Measurements from ENCODE around the gene GPR62. TPM values are rescaled to one million over a fixed set of nuclear protein-coding genes. Genes with fewer than 3 reads are reported as not detected.

The GPR62 gene
- polyA plus RNA-seq, 1 of the 3 experiments (the other 2 are of a cell fraction): 0.02 TPM

GRCh38 chr3:51927061-51927977 is 27.9 kb upstream of the GPR62 start:
- Histone ChIP-seq H3K9me2 (no peaks in the 10 kb centered on the region), H3K27me3 (ENCODE audit: insufficient read depth) (no peaks in the 10 kb centered on the region), H3K27ac (ENCODE audit: low read depth in 2 of 2, low read length in 1 of 2) (no peak overlapping the region), H3K36me3 (replicated peaks in 1 of 2; ENCODE audit: control insufficient read depth in 1 of 2, insufficient read depth in 2 of 2, low read length in 1 of 2) (no peaks in the 10 kb centered on the region), H3F3A (replicated peaks; ENCODE audit: insufficient read depth) (no peaks in the 10 kb centered on the region), H3K4me3 (ENCODE audit: low read depth in 2 of 2, low read length in 1 of 2) (no peak overlapping the region), H3K4me2 (no peak overlapping the region), H3K79me2 (ENCODE audit: insufficient read depth) (no peaks in the 10 kb centered on the region), H2AFZ (ENCODE audit: low read depth) (no peak overlapping the region), H4K20me1 (ENCODE audit: insufficient read depth) (no peaks in the 10 kb centered on the region), H3K4me1 (ENCODE audit: control insufficient read depth in 1 of 2, insufficient read depth in 2 of 2, low read depth in 1 of 2, low read length in 1 of 2) (no peaks in the 10 kb centered on the region), H3K9me3 (no peaks in the 10 kb centered on the region), H3K9ac (no peak overlapping the region)
- WGBS (ENCODE audit: low lambda C conversion rate): 78% methylated on average over 5 of the region's 5 CpGs
- DNase-seq: no peak
- CTCF ChIA-PET: interaction anchor here (0.6 kb wide), 1 partner anchor 55 kb away, joined by 3 read pairs; no protein-coding TSS in a partner anchor
- TF ChIP-seq CHD2 (IDR thresholded peaks at IDR 0.05; ENCODE audit: low read length, partially characterized antibody): no peak
- no peak for TF ChIP-seq TAF1 (IDR thresholded peaks at IDR 0.05; ENCODE audit: borderline replicate concordance, low read depth, low read length)
- TF ChIP-seq RXRA (IDR thresholded peaks at IDR 0.05; ENCODE audit: borderline replicate concordance, low read depth): no peak
- TF ChIP-seq RAD21 (IDR thresholded peaks at IDR 0.05; ENCODE audit: low read length): no peak
- no peak for TF ChIP-seq JUND (IDR thresholded peaks at IDR 0.05)
- POLR2A ChIA-PET: no interaction called here

GRCh38 chr3:51928438-51928837 is 26.7 kb upstream of the GPR62 start:
- Histone ChIP-seq H2AFZ (ENCODE audit: low read depth) (no peak overlapping the region), H3K4me2 (no peak overlapping the region), H4K20me1 (ENCODE audit: insufficient read depth) (no peaks in the 10 kb centered on the region), H3K36me3 (replicated peaks in 1 of 2; ENCODE audit: control insufficient read depth in 1 of 2, insufficient read depth in 2 of 2, low read length in 1 of 2) (peaks cover 0 to 7% of the 10 kb centered on the region in 2 experiments), H3K4me3 (ENCODE audit: low read depth in 2 of 2, low read length in 1 of 2) (no peak overlapping the region), H3K9me2 (no peaks in the 10 kb centered on the region), H3K9ac (no peak overlapping the region), H3K9me3 (no peaks in the 10 kb centered on the region), H3K79me2 (ENCODE audit: insufficient read depth) (no peaks in the 10 kb centered on the region), H3K27me3 (ENCODE audit: insufficient read depth) (no peaks in the 10 kb centered on the region), H3K4me1 (ENCODE audit: control insufficient read depth in 1 of 2, insufficient read depth in 2 of 2, low read depth in 1 of 2, low read length in 1 of 2) (no peaks in the 10 kb centered on the region), H3F3A (replicated peaks; ENCODE audit: insufficient read depth) (no peaks in the 10 kb centered on the region), H3K27ac (ENCODE audit: low read depth in 2 of 2, low read length in 1 of 2) (no peak overlapping the region)
- 88% methylated on average over 7 of the region's 7 CpGs for WGBS (ENCODE audit: low lambda C conversion rate)
- DNase-seq: no peak
- ChIA-PET POLR2A (no interaction called here), CTCF (interaction anchor here (1.4 kb wide), 1 partner anchor 14 kb away, joined by 3 read pairs; no protein-coding TSS in a partner anchor)
- TF ChIP-seq CHD2 (IDR thresholded peaks at IDR 0.05; ENCODE audit: low read length, partially characterized antibody) (no peak), PBX3 (IDR thresholded peaks at IDR 0.05) (no peak), TCF12 (IDR thresholded peaks at IDR 0.05) (no peak), RCOR1 (IDR thresholded peaks at IDR 0.05; ENCODE audit: low read length) (no peak), SMC3 (IDR thresholded peaks at IDR 0.05; ENCODE audit: low read depth, low read length) (no peak), MAX (IDR thresholded peaks at IDR 0.05; ENCODE audit: low read depth) (no peak), SIN3A (IDR thresholded peaks at IDR 0.05; ENCODE audit: borderline replicate concordance, low read depth, low read length) (no peak), FOXJ3 (CRISPR knock-in tag; IDR thresholded peaks at IDR 0.05) (no peak), RAD21 (IDR thresholded peaks at IDR 0.05; ENCODE audit: low read length) (no peak), ZBTB33 (IDR thresholded peaks at IDR 0.05; ENCODE audit: borderline replicate concordance, low read depth) (no peak), USF2 (IDR thresholded peaks at IDR 0.05; ENCODE audit: borderline replicate concordance, low read depth, low read length) (no peak), IRF3 (IDR thresholded peaks at IDR 0.05; ENCODE audit: low read depth, low read length) (no peak), ELF1 (IDR thresholded peaks at IDR 0.05) (no peak), TEAD4 (IDR thresholded peaks at IDR 0.05; ENCODE audit: borderline replicate concordance, insufficient read depth) (no peak), POLR2AphosphoS5 (IDR thresholded peaks at IDR 0.05; ENCODE audit: low read depth, low read length) (no peak), USF1 (IDR thresholded peaks at IDR 0.05; ENCODE audit: borderline replicate concordance, low read depth) (no peak), FOXM1 (IDR thresholded peaks at IDR 0.05; ENCODE audit: low read depth) (no peak)
